Adrenal gland (tissue), 5 donors: Measurements from ENCODE around the gene RETREG1.

ENCODE experiments used
- POLR2A ChIP-seq, 2 donors: fragments of 450-650 bp; IDR thresholded peaks; one replicate each; pipeline ENCODE4 v1.6.1; 2017; ENCODE audit warnings: antibody characterized with exemption in 2 of 2, mild to moderate bottlenecking in 2 of 2, moderate library complexity in 1 of 2
- TF ChIP-seq, protein P1 (sequence below), 6 experiments: fragments of 450-650 bp in 4 of 6; fragments of 200-600 bp in 2 of 6; sonication (generic) in 1 of 6; IDR thresholded peaks; 1 replicate in 5 of 6; 2 replicates in 1 of 6; pipeline versions ENCODE4 v1.5.1 to v1.8.0; 2016 to 2021; ENCODE audit warnings: antibody characterized with exemption in 6 of 6, mild to moderate bottlenecking in 2 of 6, moderate library complexity in 1 of 6
- donor health status: DM: no; HTN: no; CAD: no.

DNA sequence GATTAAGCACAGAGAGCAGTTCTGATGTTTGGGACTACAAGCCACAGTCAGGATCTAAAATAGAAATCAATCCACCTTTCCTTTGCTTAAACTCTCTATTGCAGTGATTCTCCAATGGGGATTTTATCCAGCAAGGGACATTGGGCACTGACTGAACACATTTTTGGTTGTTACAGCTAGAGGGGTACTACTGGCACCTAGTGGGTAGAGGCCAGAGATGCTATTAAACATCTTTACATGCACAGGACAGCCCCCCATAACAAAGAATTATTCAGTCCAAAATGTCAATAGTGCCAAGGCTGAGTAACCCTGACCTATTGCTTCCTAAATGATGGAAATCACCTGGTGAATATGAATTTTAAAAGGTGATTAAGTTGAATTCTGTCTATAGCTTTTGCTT lies 163.2 kb downstream of the RETREG1 start:
- TF ChIP-seq, protein P1, sequence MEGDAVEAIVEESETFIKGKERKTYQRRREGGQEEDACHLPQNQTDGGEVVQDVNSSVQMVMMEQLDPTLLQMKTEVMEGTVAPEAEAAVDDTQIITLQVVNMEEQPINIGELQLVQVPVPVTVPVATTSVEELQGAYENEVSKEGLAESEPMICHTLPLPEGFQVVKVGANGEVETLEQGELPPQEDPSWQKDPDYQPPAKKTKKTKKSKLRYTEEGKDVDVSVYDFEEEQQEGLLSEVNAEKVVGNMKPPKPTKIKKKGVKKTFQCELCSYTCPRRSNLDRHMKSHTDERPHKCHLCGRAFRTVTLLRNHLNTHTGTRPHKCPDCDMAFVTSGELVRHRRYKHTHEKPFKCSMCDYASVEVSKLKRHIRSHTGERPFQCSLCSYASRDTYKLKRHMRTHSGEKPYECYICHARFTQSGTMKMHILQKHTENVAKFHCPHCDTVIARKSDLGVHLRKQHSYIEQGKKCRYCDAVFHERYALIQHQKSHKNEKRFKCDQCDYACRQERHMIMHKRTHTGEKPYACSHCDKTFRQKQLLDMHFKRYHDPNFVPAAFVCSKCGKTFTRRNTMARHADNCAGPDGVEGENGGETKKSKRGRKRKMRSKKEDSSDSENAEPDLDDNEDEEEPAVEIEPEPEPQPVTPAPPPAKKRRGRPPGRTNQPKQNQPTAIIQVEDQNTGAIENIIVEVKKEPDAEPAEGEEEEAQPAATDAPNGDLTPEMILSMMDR (IDR thresholded peaks at IDR 0.05), result no peak
- no peak for TF ChIP-seq POLR2A (IDR thresholded peaks at IDR 0.05)
